HL-60/S4 treated with phorbol 12-myristate 13-acetate at 8.2 ng/mL for 4 days and 3 days (cell line): ENCODE data around the gene SOX8.
"Not testable (repeated sequence)": the region's sequence is repeated elsewhere in the genome, so short reads cannot be mapped to it uniquely, and the experiment has no call there.

ENCODE experiments used
- in situ Hi-C: fragments of 300-500 bp; cut with MboI; formaldehyde crosslinking; loops from 2 replicates; pipeline ENCODE4 v1.15.0; 2022; ENCODE audit warnings: low sequenced_read_pairs

SOX8 gene

GRCh38 chr16:953818-954217 lies 27.8 kb upstream of the SOX8 start:
- in situ Hi-C loops, result not testable (repeated sequence)

GRCh38 chr16:955766-956165 lies 25.8 kb upstream of the SOX8 start:
- in situ Hi-C loops, result not testable (repeated sequence)

GRCh38 chr16:959232-960040 lies 22.1 kb upstream of the SOX8 start:
- in situ Hi-C loops, result no loop called here

- in situ Hi-C loops, result no loop called here
Measured at GRCh38 chr16:962366-962765, 19.2 kb upstream of the SOX8 start.

- in situ Hi-C loops, result no loop called here
Measured at GRCh38 chr16:962901-963814, 18.4 kb upstream of the SOX8 start.

GRCh38 chr16:963913-964312 lies 17.7 kb upstream of the SOX8 start:
- in situ Hi-C loops, result no loop called here

- in situ Hi-C loops, result no loop called here
Measured at GRCh38 chr16:964356-965035, 17.1 kb upstream of the SOX8 start.

- in situ Hi-C loops, result no loop called here
Measured at GRCh38 chr16:965036-965395, 16.6 kb upstream of the SOX8 start.

GRCh38 chr16:965487-965886 lies 16.1 kb upstream of the SOX8 start:
- in situ Hi-C loops, result no loop called here

GRCh38 chr16:966035-966434 lies 15.5 kb upstream of the SOX8 start:
- in situ Hi-C loops, result no loop called here

GRCh38 chr16:966505-966904 lies 15.1 kb upstream of the SOX8 start:
- in situ Hi-C loops, result no loop called here

- in situ Hi-C loops, result no loop called here
Measured at GRCh38 chr16:967077-967541, 14.5 kb upstream of the SOX8 start.

GRCh38 chr16:967546-968295 lies 13.8 kb upstream of the SOX8 start:
- in situ Hi-C loops, result no loop called here

GRCh38 chr16:968620-969019 lies 12.9 kb upstream of the SOX8 start:
- in situ Hi-C loops, result no loop called here

GRCh38 chr16:969508-970385 lies 11.8 kb upstream of the SOX8 start:
- in situ Hi-C loops, result no loop called here

- in situ Hi-C loops, result no loop called here
Measured at GRCh38 chr16:970386-970765, 11.2 kb upstream of the SOX8 start.

- in situ Hi-C loops, result no loop called here
Measured at GRCh38 chr16:970766-971581, 10.6 kb upstream of the SOX8 start, which contains the start of gene LMF1. Gene LMF1 (minus strand): TSS chr16:970984. CDS start chr16:970980, 4 bp downstream.

- in situ Hi-C loops, result no loop called here
Measured at GRCh38 chr16:971582-971905, 10.0 kb upstream of the SOX8 start.

- in situ Hi-C loops, result no loop called here
Measured at GRCh38 chr16:971981-972315, 9.6 kb upstream of the SOX8 start.
